Stimulated activated CD8-positive, alpha-beta memory T cell treated with anti-CD3 and anti-CD28 coated beads, Interleukin-4, amount 100 ng/mL, for 4 hours (primary cell): ENCODE results near the gene GRIK4.

Source experiments
- DNase-seq, 2 donors: peaks; one replicate each; pipeline ENCODE4 v3.0.0-alpha.2; 2020; ENCODE audit warnings: low read depth in 2 of 2, low spot score in 1 of 2

The GRIK4 gene

GRCh38 chr11:120662071-120662676 lies 150.6 kb downstream of the GRIK4 start:
- no peak for DNase-seq

GRCh38 chr11:120663142-120663541 lies 151.6 kb downstream of the GRIK4 start:
- DNase-seq: no peak

GRCh38 chr11:120666121-120666639 lies 154.6 kb downstream of the GRIK4 start:
- DNase-seq: no peak

GRCh38 chr11:120667281-120667680 lies 155.7 kb downstream of the GRIK4 start:
- DNase-seq: no peak

GRCh38 chr11:120667934-120668333 lies 156.4 kb downstream of the GRIK4 start:
- no peak for DNase-seq

- no peak for DNase-seq
Observed at GRCh38 chr11:120668537-120668936, 157.0 kb downstream of the GRIK4 start.

- no peak for DNase-seq
Observed at GRCh38 chr11:120674542-120674941, 163.0 kb downstream of the GRIK4 start.

- DNase-seq: no peak
Observed at GRCh38 chr11:120675171-120675570, 163.6 kb downstream of the GRIK4 start.

- DNase-seq: no peak
Observed at GRCh38 chr11:120676991-120677390, 165.4 kb downstream of the GRIK4 start.

GRCh38 chr11:120680322-120680721 lies 168.8 kb downstream of the GRIK4 start:
- DNase-seq: no peak

- no peak for DNase-seq
Observed at GRCh38 chr11:120681434-120682331, 170.1 kb downstream of the GRIK4 start.

GRCh38 chr11:120682332-120682649 lies 170.7 kb downstream of the GRIK4 start:
- no peak for DNase-seq

GRCh38 chr11:120682866-120683265 lies 171.3 kb downstream of the GRIK4 start:
- no peak for DNase-seq

- no peak for DNase-seq
Observed at GRCh38 chr11:120686516-120686915, 175.0 kb downstream of the GRIK4 start.

GRCh38 chr11:120688163-120688562 lies 176.6 kb downstream of the GRIK4 start:
- no peak for DNase-seq

GRCh38 chr11:120689596-120690275 lies 178.2 kb downstream of the GRIK4 start:
- no peak for DNase-seq

- no peak for DNase-seq
Observed at GRCh38 chr11:120690406-120690805, 178.9 kb downstream of the GRIK4 start.

- DNase-seq: no peak
Observed at GRCh38 chr11:120694726-120695125, 183.2 kb downstream of the GRIK4 start.

GRCh38 chr11:120695426-120695825 lies 183.9 kb downstream of the GRIK4 start:
- no peak for DNase-seq

- no peak for DNase-seq
Observed at GRCh38 chr11:120695939-120696338, 184.4 kb downstream of the GRIK4 start.

- no peak for DNase-seq
Observed at GRCh38 chr11:120696597-120697218, 185.2 kb downstream of the GRIK4 start.
